GM23248 (cell line): ENCODE data around the gene UNC5C. TPM values are rescaled to one million over a fixed set of nuclear protein-coding genes. Genes with fewer than 3 reads are reported as not detected.
A peak's percentile ranks its signal among the peaks of the same experiment; 100 is the strongest.

Source experiments
- DNase-seq: peaks from one replicate; pipeline ENCODE4 v3.0.0-alpha.2; 2015
- H2AFZ ChIP-seq: fragments of 200-600 bp; sonication (generic); 2 replicates; pipeline ENCODE4 v1.6.1; 2016; ENCODE audit warnings: antibody characterized with exemption
- H3F3A ChIP-seq: fragments of 200-600 bp; sonication (generic); 2 replicates; pipeline ENCODE4 v1.6.1; 2016; ENCODE audit warnings: mild to moderate bottlenecking, antibody characterized with exemption, mixed run types; ENCODE audit not compliant: insufficient read depth
- H3K27ac ChIP-seq: fragments of 200-600 bp; sonication (generic); 2 replicates; pipeline ENCODE4 v1.5.1; 2016; ENCODE audit warnings: mild to moderate bottlenecking
- H3K27me3 ChIP-seq: fragments of 200-600 bp; sonication (generic); replicated peaks from 2 replicates; pipeline ENCODE4 v1.6.1; 2016; ENCODE audit warnings: mild to moderate bottlenecking; ENCODE audit not compliant: insufficient read depth
- H3K36me3 ChIP-seq: fragments of 200-600 bp; sonication (generic); 2 replicates; pipeline ENCODE4 v1.6.1; 2016; ENCODE audit warnings: low read depth, mild to moderate bottlenecking
- H3K4me1 ChIP-seq: fragments of 200-600 bp; sonication (generic); 2 replicates; pipeline ENCODE4 v1.6.1; 2016; ENCODE audit warnings: mild to moderate bottlenecking; ENCODE audit not compliant: insufficient read depth
- H3K4me2 ChIP-seq: fragments of 200-600 bp; sonication (generic); one replicate; pipeline ENCODE4 v1.6.1; 2016; ENCODE audit warnings: mild to moderate bottlenecking; ENCODE audit not compliant: unreplicated experiment
- H3K4me3 ChIP-seq: fragments of 200-600 bp; sonication (generic); 2 replicates; pipeline ENCODE4 v1.5.1; 2016; ENCODE audit warnings: mild to moderate bottlenecking
- H3K79me2 ChIP-seq: fragments of 200-600 bp; sonication (generic); 2 replicates; pipeline ENCODE4 v1.6.1; 2016; ENCODE audit warnings: mild to moderate bottlenecking; ENCODE audit not compliant: insufficient read depth
- H3K9ac ChIP-seq: fragments of 200-600 bp; sonication (generic); 2 replicates; pipeline ENCODE4 v1.6.1; 2016; ENCODE audit warnings: mild to moderate bottlenecking
- H3K9me2 ChIP-seq: fragments of 200-600 bp; sonication (generic); 2 replicates; pipeline ENCODE4 v1.6.1; 2016; ENCODE audit warnings: mixed run types, mild to moderate bottlenecking, moderate library complexity; ENCODE audit not compliant: insufficient read depth
- H3K9me3 ChIP-seq: fragments of 200-600 bp; sonication (generic); one replicate; pipeline ENCODE4 v1.6.1; 2017; ENCODE audit warnings: low read depth
- H4K20me1 ChIP-seq: fragments of 200-600 bp; sonication (generic); 2 replicates; pipeline ENCODE4 v1.6.0; 2016; ENCODE audit not compliant: insufficient read depth
- EZH2 ChIP-seq: fragments of 200-600 bp; sonication (generic); IDR thresholded peaks from 2 replicates; pipeline ENCODE4 v1.6.1; 2018; ENCODE audit warnings: antibody characterized with exemption, mild to moderate bottlenecking; ENCODE audit not compliant: insufficient read depth, poor library complexity, severe bottlenecking
- EZH2phosphoT487 ChIP-seq: fragments of 200-600 bp; sonication (generic); IDR thresholded peaks from 2 replicates; pipeline ENCODE4 v1.6.1; 2018; ENCODE audit warnings: antibody characterized with exemption, moderate library complexity, mild to moderate bottlenecking, low read depth; ENCODE audit not compliant: insufficient read depth
- WGBS, 2 experiments: methylation state at CpG; one replicate each; pipeline ENCODE4 v1.1.6; 2015 to 2017; ENCODE audit warnings: low lambda C conversion rate in 2 of 2, low coverage in 1 of 2; ENCODE audit errors: missing lambda C conversion rate in 2 of 2; 5-methylcytosine and 5-hydroxymethylcytosine counted together
- in situ Hi-C: fragments of 300-500 bp; cut with MboI; formaldehyde crosslinking; loops from 2 replicates; pipeline ENCODE4 v1.15.0; 2020
- polyA plus RNA-seq: library from polyadenylated mRNA; unstranded; fragments of >200 nt; fragmentation: Nextera tagmentation; extraction: Ambion mirVana; gene quantifications from 2 replicates; pipeline ENCODE4 v1.2.1, GENCODE V29; 2016
- total RNA-seq: library from RNA; depleted of rRNA; stranded (reverse); fragments of >200 nt; shearing (Covaris generic); gene quantifications from 2 replicates; pipeline ENCODE4 v1.2.3, GENCODE V29; 2014

The UNC5C gene
- total and polyA plus RNA-seq, 2 experiments from 2014 or later, result not detected

DNA sequence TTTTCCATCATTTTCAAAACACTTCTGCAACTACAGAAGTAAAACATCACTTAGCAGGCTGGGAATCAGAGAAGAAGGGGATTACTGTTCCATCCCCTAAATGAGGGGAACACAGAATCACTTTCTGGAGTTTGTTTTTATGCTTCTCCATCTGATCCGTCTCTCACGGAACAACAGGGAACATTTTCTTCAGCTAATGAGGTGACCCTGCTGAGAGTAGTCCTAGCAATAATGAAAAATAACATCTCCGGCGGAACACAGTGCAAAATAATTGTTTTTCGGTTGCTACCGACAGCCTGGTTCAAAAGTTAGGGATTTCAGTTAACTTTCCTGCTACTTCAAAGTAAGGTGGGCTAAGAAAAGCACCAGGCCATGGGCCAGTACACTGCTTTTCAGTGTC, 322.9 kb downstream of the UNC5C start:
- no peaks in the 10 kb centered on the region for H3F3A ChIP-seq
- H3K9ac ChIP-seq, result no peak overlapping the region
- TF ChIP-seq EZH2 (no peak), EZH2phosphoT487 (no peak)
- 45 to 55% methylated on average over 6 of the region's 6 CpGs for WGBS, 2 experiments
- no peak for DNase-seq
- H3K36me3 ChIP-seq, result no peaks in the 10 kb centered on the region
- H3K4me3 ChIP-seq, result no peak overlapping the region
- H3K4me2 ChIP-seq, result no peak overlapping the region
- no peaks in the 10 kb centered on the region for H3K9me2 ChIP-seq
- no peaks in the 10 kb centered on the region for H3K4me1 ChIP-seq
- no peak overlapping the region for H2AFZ ChIP-seq
- in situ Hi-C loops, result no loop called here
- H3K9me3 ChIP-seq, result no peaks in the 10 kb centered on the region
- no peaks in the 10 kb centered on the region for H3K79me2 ChIP-seq
- H3K27ac ChIP-seq, result no peak overlapping the region
- peaks cover 4% of the 10 kb centered on the region; the same call in 1 of the 2 replicates for H3K27me3 ChIP-seq
- no peaks in the 10 kb centered on the region for H4K20me1 ChIP-seq

DNA sequence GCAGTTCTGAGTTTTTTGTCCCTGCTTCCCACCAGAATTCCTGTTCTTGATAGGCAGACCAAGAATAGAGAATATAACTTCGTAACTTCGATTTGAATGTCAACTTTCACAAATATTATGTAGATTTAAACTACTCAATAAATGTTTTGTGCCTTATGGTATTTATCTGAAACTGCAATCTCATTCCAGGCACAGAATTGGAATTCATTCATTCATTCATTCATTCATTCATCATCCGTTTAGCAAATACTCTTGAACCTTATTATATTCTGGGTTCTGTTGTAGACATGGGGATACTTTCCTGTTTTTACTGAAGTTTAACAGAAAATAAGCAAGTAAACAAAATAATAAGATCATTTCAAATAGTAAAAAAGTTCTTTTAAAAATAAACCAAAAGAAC, 324.4 kb downstream of the UNC5C start:
- Histone ChIP-seq H2AFZ (no peak overlapping the region), H3K27me3 (peaks cover 4% of the 10 kb centered on the region; the same call in 1 of the 2 replicates), H3K9me2 (no peaks in the 10 kb centered on the region), H3K9me3 (no peaks in the 10 kb centered on the region), H3K4me3 (no peak overlapping the region), H3K9ac (no peak overlapping the region), H3K27ac (no peak overlapping the region), H3K36me3 (no peaks in the 10 kb centered on the region), H3K4me1 (peaks cover 4% of the 10 kb centered on the region), H3K4me2 (no peak overlapping the region), H3F3A (peaks cover 6% of the 10 kb centered on the region; the same call in 1 of the 2 replicates), H4K20me1 (no peaks in the 10 kb centered on the region), H3K79me2 (no peaks in the 10 kb centered on the region)
- WGBS, 2 experiments, result 56 to 67% methylated on average over 3 of the region's 3 CpGs
- DNase-seq, result no peak
- in situ Hi-C loops, result no loop called here
- TF ChIP-seq EZH2phosphoT487, result no peak

DNA sequence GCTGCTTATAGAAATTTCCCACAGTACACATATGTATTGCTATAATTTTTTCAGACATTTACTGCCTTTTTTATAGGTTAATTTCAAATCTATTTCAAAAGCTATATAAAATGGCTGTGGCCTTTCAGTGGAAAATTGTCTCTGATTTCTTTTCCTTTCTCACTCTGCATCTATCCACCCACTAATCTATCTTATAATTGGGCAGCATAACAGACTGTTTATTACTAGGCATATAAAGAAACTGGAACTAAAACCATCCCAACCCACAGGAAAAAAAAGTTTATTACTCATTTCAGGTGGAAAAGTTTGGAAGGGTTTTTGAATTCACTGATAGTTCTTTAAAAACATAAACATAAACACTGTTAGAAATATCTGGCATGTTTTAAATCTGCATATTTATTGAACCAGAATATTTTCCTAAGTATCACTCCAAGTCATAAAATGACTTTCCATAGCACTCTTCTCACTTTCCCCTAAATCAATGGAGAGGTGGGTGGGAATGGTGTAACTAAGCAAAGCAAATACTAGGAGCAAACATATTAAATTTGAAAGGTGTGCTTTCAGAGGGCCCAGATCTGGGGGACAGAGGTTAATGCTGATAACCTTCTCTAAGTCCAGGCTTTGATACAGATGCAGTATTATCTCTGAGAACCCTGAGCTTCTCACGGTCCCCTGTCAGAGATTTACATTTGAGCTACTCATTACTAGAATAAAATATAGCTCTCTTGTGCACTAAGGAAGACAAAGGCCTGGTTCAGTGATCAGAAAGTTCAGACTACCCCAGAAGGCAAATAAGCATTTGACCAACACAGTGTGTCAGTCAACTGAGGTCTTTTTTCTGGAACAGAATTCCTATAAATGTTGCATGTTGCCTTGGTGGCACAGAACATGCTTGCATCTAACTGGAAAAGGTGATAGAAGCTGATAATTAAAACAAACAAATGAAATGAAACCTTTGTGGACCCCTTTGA, 328.3 kb downstream of the UNC5C start:
- Histone ChIP-seq H3K4me1 (peaks cover 16% of the 10 kb centered on the region), H4K20me1 (no peaks in the 10 kb centered on the region), H3K9me2 (no peaks in the 10 kb centered on the region), H3K36me3 (no peaks in the 10 kb centered on the region), H3F3A (peaks cover 8% of the 10 kb centered on the region; the same call in 1 of the 2 replicates), H3K4me3 (no peak overlapping the region), H3K79me2 (no peaks in the 10 kb centered on the region), H3K27ac (no peak overlapping the region), H3K4me2 (no peak overlapping the region), H3K27me3 (no peaks in the 10 kb centered on the region), H3K9me3 (no peaks in the 10 kb centered on the region), H2AFZ (no peak overlapping the region), H3K9ac (no peak overlapping the region)
- no peak for DNase-seq
- no peak for TF ChIP-seq EZH2phosphoT487
- TF ChIP-seq EZH2, result no peak
- in situ Hi-C loops, result no loop called here
- WGBS, 2 experiments, result 30 to 63% methylated on average over 1 of the region's 1 CpG

DNA sequence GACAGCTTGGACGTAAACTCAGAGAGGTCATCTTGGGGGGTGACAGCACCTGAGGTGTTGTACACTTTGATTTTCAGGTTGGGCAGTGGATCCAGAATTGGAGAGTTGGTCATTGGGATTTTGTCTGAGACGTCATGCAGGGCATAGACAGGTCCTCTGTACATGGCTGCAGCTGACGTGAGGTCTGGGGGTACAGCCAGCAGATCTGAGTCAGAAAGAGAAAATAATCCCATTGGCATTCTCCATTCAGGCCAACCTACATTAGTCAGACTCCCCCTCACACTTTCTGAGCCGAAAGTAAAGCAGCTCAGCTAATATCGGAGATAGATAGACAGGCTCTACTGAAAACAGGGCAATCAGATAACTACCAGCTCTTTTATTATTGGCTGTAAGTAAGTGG, 329.7 kb downstream of the UNC5C start:
- Histone ChIP-seq H4K20me1 (no peaks in the 10 kb centered on the region), H3K27ac (peak overlapping the region; percentile 16; the same call in 1 of the 2 replicates), H2AFZ (peak overlapping the region; percentile 72), H3K36me3 (no peaks in the 10 kb centered on the region), H3F3A (peaks cover 8% of the 10 kb centered on the region; the same call in 1 of the 2 replicates), H3K9me3 (no peaks in the 10 kb centered on the region), H3K4me3 (peak overlapping the region; percentile 53), H3K9me2 (no peaks in the 10 kb centered on the region), H3K9ac (no peak overlapping the region), H3K27me3 (0 out of 2 replicates have a peak, but pooled peaks cover 3% of the 10 kb centered on the region), H3K4me2 (peak overlapping the region; percentile 67), H3K79me2 (no peaks in the 10 kb centered on the region), H3K4me1 (peaks cover 16% of the 10 kb centered on the region)
- in situ Hi-C loops, result no loop called here
- TF ChIP-seq EZH2phosphoT487 (no peak), EZH2 (no peak)
- WGBS, 2 experiments, result 17 to 21% methylated on average over 5 of the region's 5 CpGs
- DNase-seq, result peak; percentile 91
